Peyer's patch (tissue), 4 donors: Measurements from ENCODE around the gene CD34. TPM values are rescaled to one million over a fixed set of nuclear protein-coding genes. Genes with fewer than 3 reads are reported as not detected.

Experiments
- DNase-seq, 3 donors: peaks; one replicate each; pipeline ENCODE4 v3.0.0-alpha.2; 2017 to 2019
- H3K27ac ChIP-seq, 4 donors: fragments of 200-600 bp; sonication (generic); one replicate each; pipeline ENCODE4 v1.5.1; 2016 to 2019
- H3K27me3 ChIP-seq, 2 donors: fragments of 200-600 bp; sonication (generic); one replicate each; pipeline ENCODE4 v1.5.1; 2019
- H3K36me3 ChIP-seq, 3 donors: fragments of 200-600 bp; sonication (generic); one replicate each; pipeline ENCODE4 v1.5.1; 2016 to 2019
- H3K4me1 ChIP-seq, 4 donors: fragments of 200-600 bp; sonication (generic); one replicate each; pipeline ENCODE4 v1.5.1; 2016 to 2019
- H3K4me3 ChIP-seq, 4 donors: fragments of 200-600 bp; sonication (generic); 1 replicate in 3 of 4; 2 replicates in 1 of 4; pipeline ENCODE4 v1.5.1; 2016 to 2019; ENCODE audit warnings: mild to moderate bottlenecking in 1 of 4
- H3K9me3 ChIP-seq, 4 donors: fragments of 200-600 bp; sonication (generic); one replicate each; pipeline ENCODE4 v1.5.1; 2016 to 2019; ENCODE audit warnings: mild to moderate bottlenecking in 1 of 4
- POLR2A ChIP-seq, 2 donors: fragments of 450-650 bp; IDR thresholded peaks; one replicate each; pipeline ENCODE4 v1.5.1; 2017; ENCODE audit warnings: antibody characterized with exemption in 2 of 2, mild to moderate bottlenecking in 2 of 2, moderate library complexity in 2 of 2
- total RNA-seq, 4 donors: library from RNA; depleted of rRNA; stranded (reverse); fragments of >200 nt; gene quantifications; one replicate each; pipeline ENCODE4 v1.1.0, GENCODE V29; 2016
- TF ChIP-seq, protein P1 (sequence below), 6 experiments: fragments of 450-650 bp in 4 of 6; fragments of 200-600 bp in 2 of 6; sonication (generic) in 1 of 6; IDR thresholded peaks; one replicate each; pipeline ENCODE4 v1.5.1; 2017 to 2019; ENCODE audit warnings: antibody characterized with exemption in 6 of 6, mild to moderate bottlenecking in 3 of 6, moderate library complexity in 1 of 6

CD34 gene
- total RNA-seq, 4 donors from 2014 or later = 4.6 to 21.9 (median 19.6) TPM

DNA sequence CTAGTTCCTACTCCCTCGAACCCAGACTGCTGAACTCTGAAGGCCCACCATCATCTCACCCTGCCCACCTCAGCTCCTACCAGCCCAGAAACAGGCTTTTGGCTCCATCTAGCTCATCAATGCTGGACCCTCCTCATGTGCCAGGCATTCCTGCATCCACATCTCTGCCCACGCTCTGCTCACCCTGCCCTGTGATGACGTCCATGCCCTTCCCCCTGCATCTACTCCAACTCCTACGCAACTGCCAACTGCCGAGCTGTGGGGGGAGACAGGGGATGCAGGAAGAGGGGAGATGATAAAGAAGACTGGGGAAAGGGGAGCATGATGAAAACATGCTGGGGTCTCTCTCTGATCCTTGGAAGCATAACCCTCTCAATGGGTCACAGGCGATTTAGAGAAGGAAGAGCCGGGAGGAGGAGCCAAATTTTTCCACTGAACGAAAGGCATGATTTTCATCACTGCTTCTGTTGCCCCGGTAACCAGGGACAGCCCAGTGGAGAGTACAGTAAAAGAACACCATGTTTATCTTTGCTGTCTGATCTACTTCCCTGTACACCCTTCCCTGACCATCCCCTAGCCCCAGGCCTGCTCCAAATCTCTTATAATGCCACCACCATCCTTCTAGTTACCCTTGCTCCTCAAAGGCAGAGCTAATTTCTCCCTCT is 44.3 kb downstream of the CD34 start:
- H3K27me3 ChIP-seq = no peaks in the 10 kb centered on the region

DNA sequence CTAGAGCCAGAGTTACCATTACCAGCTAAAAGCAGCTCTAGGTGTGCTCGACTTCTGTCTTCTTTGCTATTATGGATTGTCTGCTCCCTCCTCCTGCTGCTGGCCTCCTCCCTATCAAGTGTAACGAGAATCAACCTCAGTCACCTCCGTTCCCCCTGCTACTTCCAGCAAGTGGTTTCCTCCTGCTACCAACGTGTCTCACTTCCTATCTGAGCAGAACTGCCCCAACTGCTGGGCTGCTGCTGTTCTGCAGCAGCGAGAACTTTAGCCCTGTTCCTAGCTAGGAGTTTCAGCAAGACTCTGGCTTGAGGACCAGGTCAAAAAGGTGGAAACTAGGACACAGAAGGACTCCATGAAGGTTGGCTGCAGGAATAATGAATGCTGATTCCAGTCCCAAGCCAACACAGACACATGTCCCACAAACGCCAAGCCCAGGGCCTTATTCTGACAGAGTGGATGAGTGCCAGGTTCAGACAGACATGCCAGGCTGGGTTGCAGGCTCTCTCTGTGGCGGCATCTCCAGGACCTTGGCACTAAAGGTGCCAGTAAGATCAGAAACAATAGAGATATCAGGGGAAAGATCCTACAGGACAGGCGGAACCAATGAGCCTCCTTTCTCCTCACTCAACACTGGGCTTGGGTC is 46.9 kb downstream of the CD34 start:
- DNase-seq = peak in 2 of 3 donors; percentile 67 to 78
- H3K27me3 ChIP-seq = no peaks in the 10 kb centered on the region
- TF ChIP-seq POLR2A (IDR thresholded peaks at IDR 0.05) = no peak
- TF ChIP-seq, protein P1, sequence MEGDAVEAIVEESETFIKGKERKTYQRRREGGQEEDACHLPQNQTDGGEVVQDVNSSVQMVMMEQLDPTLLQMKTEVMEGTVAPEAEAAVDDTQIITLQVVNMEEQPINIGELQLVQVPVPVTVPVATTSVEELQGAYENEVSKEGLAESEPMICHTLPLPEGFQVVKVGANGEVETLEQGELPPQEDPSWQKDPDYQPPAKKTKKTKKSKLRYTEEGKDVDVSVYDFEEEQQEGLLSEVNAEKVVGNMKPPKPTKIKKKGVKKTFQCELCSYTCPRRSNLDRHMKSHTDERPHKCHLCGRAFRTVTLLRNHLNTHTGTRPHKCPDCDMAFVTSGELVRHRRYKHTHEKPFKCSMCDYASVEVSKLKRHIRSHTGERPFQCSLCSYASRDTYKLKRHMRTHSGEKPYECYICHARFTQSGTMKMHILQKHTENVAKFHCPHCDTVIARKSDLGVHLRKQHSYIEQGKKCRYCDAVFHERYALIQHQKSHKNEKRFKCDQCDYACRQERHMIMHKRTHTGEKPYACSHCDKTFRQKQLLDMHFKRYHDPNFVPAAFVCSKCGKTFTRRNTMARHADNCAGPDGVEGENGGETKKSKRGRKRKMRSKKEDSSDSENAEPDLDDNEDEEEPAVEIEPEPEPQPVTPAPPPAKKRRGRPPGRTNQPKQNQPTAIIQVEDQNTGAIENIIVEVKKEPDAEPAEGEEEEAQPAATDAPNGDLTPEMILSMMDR (IDR thresholded peaks at IDR 0.05) = peak in 1 of 6 experiments; percentile 12
- H3K27ac ChIP-seq = peak overlapping the region in 3 of 4 donors; percentile 30 to 65 (median 59)
- no peaks in the 10 kb centered on the region for H3K36me3 ChIP-seq
- no peak overlapping the region for H3K4me3 ChIP-seq
- H3K4me1 ChIP-seq = peaks cover 0 to 53% (median 15%) of the 10 kb centered on the region in 4 donors
- H3K9me3 ChIP-seq = no peaks in the 10 kb centered on the region

More for the DNA sequence above, 44.3 kb downstream of the CD34 start:
- Histone ChIP-seq H3K9me3 (no peaks in the 10 kb centered on the region), H3K4me3 (peak overlapping the region in 3 of 4 donors; percentile 76 to 97 (median 88)), H3K36me3 (no peaks in the 10 kb centered on the region), H3K4me1 (peaks cover 0 to 53% (median 21%) of the 10 kb centered on the region in 4 donors), H3K27ac (peak overlapping the region; percentile 93 to 95 (median 93))
- DNase-seq = peak in 2 of 3 donors; percentile 57 to 79
- TF ChIP-seq, protein P1 (IDR thresholded peaks at IDR 0.05) = no peak
- no peak for TF ChIP-seq POLR2A (IDR thresholded peaks at IDR 0.05)

DNA sequence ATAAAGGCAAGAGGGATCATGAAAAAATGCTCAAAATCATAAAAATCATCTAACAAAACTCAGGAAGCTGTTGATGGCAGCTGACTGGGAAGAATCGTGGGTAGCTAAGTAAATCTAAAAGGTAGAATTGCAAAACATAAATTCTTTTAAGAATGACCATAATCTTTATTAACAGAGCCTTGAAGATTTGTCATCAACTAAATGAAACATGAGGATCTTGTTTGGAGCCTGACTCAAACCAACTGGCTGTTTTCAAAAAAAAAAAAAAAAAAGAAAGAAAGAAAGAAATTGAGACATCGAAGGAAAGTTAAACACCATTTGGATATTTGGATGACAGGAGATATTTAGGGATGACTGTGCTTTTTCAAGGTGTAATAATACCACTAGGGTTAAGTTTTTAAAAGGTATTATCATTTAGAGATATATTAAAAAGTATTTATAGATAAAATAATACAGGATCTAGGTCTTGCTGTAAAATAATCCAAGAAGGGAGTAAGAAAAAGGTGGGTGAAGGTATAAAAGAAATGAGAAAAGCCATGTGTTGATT is 48.6 kb downstream of the CD34 start:
- no peak for DNase-seq
- no peaks in the 10 kb centered on the region for H3K36me3 ChIP-seq
- H3K9me3 ChIP-seq = no peaks in the 10 kb centered on the region
- H3K4me1 ChIP-seq = peaks cover 0 to 64% (median 9%) of the 10 kb centered on the region in 4 donors
- TF ChIP-seq POLR2A (IDR thresholded peaks at IDR 0.05) = no peak
- TF ChIP-seq, protein P1 (IDR thresholded peaks at IDR 0.05) = no peak
- peak overlapping the region in 2 of 4 donors; percentile 20 to 50 for H3K27ac ChIP-seq
- no peaks in the 10 kb centered on the region for H3K27me3 ChIP-seq
- H3K4me3 ChIP-seq = no peak overlapping the region

DNA sequence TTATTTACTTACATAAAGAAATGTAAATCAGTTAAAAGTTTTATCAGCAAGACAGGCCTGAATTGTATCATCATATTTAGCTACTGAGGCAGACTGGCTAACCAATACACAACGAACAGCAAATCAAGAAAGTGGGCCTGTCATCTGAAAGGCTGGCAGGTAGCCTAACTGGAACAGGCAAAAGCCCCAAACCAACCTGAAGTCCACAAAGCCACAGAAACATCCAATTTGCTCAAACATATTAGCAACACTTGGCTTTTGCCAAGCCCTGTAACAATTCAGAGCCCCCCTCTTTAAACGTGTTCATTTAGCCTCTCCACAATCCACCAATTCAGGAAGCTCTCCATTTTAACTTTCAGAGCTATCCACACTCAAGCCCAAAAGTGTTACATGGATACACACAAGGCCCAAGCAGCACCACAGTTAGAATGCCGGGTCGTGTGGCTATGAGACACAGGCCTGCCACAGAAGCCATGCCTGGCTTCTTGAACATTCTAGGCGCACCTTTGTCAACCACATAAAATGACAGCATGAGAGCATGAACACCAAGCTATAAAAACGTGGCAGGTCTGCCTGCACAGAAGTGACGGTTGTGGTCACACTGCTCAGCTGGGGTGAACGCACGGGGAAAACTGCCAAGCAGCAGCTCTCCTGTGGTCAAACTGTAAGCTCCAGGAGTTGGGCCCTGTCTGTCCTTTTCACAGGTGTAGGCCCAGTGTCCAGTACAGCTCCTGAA is 49.3 kb downstream of the CD34 start:
- no peak overlapping the region for H3K4me3 ChIP-seq
- H3K4me1 ChIP-seq = peaks cover 0 to 64% (median 5%) of the 10 kb centered on the region in 4 donors
- H3K27me3 ChIP-seq = no peaks in the 10 kb centered on the region
- no peaks in the 10 kb centered on the region for H3K9me3 ChIP-seq
- peak in 2 of 3 donors; percentile 35 to 67 for DNase-seq
- H3K36me3 ChIP-seq = no peaks in the 10 kb centered on the region
- H3K27ac ChIP-seq = peak overlapping the region in 2 of 4 donors; percentile 20 to 50
- no peak for TF ChIP-seq POLR2A (IDR thresholded peaks at IDR 0.05)
- TF ChIP-seq, protein P1 (IDR thresholded peaks at IDR 0.05) = no peak

DNA sequence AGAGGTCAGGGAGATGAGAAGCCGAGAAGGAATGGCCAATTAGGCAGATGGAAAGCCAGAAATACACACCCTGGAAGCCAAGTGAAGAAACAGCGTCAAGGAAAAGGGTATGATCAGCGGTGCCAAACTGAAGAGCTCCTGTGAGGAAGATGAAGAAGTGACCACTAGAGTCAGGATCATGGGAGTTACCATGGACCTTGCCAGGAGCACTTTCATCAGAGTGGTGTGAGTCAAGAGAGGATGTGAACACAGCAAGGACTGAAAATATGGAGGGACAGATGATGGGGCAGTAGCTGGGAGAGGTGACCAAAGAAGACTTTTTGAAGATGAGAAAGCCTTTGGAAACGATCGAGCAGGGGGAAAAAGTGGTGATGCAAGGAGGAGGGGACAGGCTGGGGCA is 50.4 kb downstream of the CD34 start:
- H3K4me1 ChIP-seq = peaks cover 0 to 60% (median 3%) of the 10 kb centered on the region in 4 donors
- no peaks in the 10 kb centered on the region for H3K36me3 ChIP-seq
- no peak for TF ChIP-seq POLR2A (IDR thresholded peaks at IDR 0.05)
- TF ChIP-seq, protein P1 (IDR thresholded peaks at IDR 0.05) = no peak
- H3K27me3 ChIP-seq = no peaks in the 10 kb centered on the region
- no peaks in the 10 kb centered on the region for H3K9me3 ChIP-seq
- H3K27ac ChIP-seq = no peak overlapping the region
- no peak overlapping the region for H3K4me3 ChIP-seq
- DNase-seq = no peak
